Measurements from ENCODE around the gene C16orf90.

DNA sequence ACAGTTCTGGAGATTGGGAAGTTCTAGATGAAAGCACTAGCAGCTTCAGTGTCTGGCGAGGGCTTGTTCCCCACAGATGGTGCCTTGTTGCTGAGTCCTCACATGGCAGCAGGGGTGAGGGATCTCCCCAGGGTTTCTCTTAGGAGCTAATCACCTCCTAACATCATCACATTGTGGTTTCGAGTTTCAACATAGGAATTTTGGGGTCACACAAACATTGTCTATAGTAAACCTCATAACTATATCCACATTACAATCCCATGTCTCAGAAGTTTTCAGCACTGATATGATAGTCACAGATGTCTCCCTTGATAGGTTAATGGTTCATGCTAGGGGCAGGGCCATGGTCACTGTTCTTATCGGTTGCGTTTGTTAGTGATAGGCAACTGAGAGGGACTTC lies 19.3 kb upstream of the C16orf90 start:
- TF ChIP-seq YY1 (IDR thresholded peaks at IDR 0.05; ENCODE audit: insufficient read depth, insufficient read length) = no peak
- no peak for TF ChIP-seq ZNF274 (IDR thresholded peaks at IDR 0.05; ENCODE audit: low read depth, low read length)

Data from NT2/D1 (cell line).